NOMO-1 treated with DMSO at 0.1 percent for 48 hours (cell line): ENCODE results near the gene FBN1.

Experiments used
- DNase-seq: peaks from one replicate; lab custom pipeline; 2025; ENCODE audit not compliant: unreplicated experiment; lab: John Stamatoyannopoulos, UW

Gene FBN1

DNA sequence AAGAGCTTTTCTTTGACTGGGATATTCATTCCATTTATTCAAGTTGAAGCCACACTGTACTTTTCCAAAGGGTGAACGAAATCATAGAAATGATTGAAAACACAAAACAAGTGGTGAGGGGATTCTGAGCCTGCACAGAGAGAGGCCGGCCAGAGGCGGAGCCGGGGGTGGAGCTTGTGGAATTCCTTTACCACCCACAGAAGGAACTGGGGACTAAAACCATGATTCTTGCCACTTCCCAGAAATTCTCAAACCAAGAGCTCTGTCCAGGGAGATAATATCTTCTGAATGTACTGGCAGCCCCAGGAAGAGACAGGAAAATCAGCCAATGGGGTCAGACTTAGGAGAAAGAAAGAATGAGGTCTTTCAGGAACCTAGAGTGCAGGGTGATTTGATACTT lies 20.8 kb downstream of the FBN1 start:
- no peak for DNase-seq

DNA sequence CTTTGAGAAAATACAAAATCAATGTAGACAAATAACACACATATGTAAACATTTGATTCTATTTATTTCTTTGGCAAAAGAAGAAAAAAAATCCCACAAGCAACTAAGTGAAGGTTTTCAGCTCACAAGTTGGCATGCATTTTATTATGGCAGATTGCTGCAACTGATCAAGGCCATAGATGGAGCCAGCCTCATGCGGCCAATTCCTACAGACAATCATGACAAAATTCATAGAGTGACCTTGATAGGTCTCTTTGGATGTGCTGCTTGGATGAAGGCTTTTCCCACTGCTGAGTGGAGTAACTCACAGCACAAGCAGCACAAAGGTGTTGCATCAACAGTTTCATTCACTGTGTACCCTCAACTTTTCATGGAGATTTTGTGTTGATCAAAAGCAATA lies 22.1 kb downstream of the FBN1 start:
- no peak for DNase-seq

DNA sequence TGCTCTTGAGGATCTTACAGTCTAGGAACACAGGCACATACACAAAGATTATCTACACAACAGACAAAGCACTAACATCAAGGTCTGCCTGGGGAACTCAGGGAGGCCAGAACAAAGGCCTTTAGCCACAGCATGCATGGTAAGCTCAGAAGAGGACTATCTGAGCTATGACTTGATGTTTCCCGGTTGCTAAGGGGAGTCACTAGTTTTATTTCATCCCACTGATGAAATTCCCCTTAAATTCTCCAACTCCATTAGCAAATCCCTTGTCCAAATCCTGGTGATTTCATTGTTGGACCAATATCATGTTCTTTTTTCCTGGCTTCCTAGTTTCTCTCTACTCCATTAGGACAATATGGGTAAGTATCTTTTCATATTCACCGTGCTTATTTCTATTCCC lies 23.3 kb downstream of the FBN1 start:
- no peak for DNase-seq

DNA sequence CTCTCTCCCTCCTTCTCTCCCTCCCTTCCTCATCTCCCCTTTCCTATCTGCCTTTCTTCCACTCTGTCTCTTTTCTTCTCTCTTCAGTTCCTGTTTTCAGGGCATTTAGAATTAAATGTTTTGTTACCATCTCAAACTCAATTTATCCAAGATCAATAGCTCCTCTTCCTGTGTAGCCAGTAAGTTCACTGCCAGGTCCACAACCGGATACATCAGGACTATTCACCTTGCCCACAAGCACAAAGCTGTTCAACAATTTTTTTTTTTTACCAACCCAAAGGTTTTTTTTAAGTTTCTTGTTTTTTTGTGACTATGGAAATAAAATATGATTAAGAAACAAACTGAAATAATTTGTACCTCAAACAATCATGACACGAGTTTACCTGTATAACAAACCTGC lies 26.1 kb downstream of the FBN1 start:
- no peak for DNase-seq

DNA sequence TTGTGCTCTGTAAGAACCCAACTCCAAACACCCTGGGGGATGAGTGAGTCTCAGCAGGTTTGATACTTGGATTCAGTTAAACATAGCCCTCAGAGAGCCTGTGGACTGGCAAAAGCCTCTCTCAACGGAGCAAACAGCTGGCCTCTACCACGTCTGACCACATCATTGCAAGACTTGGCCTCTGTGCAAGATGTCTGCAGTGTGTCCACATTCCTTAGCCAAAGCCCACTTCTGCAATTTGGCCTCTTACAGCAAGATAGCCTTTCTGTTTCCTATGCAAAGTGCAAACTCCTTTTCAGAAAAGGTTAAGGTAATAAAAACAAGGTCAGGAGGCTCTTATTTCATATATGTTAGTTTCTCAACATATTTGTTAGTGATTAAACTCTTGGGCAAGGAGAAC lies 27.9 kb downstream of the FBN1 start:
- peak; percentile 88 for DNase-seq

DNA sequence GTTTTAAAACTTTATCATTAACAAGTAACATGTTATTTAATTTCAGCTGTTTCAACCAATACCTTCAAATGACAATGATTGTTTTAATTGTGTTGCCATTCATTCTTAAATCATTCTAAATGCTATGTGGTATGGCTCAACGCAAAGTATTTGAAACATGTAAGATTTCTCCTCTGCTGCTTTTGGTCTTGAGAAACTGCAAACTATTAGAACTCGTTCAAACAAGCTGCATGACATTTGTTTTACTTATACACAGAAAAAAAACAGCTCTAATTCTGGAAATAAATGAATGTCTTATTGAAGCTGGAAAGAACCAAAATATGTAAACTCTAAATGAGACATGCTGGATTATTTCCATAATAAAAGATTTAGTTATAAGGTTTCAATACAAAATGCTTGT lies 29.3 kb downstream of the FBN1 start:
- DNase-seq = no peak

DNA sequence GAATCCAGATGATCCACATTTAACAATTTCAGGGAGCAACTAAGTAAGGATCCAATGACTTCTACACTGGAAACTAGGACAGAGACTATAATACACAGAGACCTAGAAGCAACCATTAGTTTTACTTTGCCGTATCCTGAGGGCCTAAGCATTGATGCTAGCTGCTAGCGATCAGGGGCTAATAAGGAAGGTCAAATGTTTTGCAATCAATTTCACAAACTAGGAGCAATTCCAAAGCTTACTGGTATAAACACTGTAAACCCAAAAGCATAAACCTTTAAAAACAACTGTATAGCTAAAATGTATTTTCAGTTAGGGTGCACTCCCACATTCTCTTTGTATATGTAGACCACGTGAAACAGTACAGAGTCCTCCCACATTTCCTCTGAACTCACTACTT lies 31.5 kb downstream of the FBN1 start:
- DNase-seq = no peak

DNA sequence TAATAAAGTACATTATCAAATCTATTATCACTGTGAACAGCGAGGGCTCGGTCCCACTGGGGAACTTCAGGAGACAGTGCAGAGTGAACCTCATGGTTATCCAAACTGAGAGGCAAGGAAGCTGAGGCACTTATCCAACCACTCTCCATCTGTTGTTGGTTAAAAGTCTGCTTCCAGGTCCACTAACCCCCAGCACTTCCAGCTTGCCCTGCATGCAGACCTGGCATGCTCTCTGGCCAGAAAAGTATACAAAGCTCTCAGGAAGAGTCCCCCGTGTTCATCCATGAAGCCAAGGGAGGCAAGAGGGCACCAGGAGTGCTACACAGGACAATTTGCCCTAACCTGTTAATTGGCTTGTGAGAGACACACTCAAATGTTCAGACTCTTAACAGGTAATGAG lies 36.0 kb downstream of the FBN1 start:
- DNase-seq = no peak

DNA sequence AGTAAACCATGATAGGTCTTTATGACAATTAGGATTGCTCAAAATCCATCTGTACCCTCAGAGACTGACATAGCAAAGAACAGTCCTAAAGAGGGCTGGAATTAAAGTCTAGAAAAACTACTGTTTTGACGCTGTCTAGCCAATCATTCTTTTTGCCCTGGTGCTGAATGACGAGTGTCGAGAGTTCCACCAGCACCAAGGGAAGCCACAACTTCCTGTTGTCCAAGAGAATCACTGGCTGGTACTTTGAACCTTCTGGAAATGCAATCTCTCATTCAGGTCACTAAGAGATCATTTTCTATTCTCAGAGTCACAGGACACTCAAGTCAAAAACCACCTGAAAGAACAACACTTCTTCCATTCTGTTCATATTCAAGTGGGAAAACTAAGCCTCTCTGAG lies 37.7 kb downstream of the FBN1 start:
- DNase-seq = no peak

DNA sequence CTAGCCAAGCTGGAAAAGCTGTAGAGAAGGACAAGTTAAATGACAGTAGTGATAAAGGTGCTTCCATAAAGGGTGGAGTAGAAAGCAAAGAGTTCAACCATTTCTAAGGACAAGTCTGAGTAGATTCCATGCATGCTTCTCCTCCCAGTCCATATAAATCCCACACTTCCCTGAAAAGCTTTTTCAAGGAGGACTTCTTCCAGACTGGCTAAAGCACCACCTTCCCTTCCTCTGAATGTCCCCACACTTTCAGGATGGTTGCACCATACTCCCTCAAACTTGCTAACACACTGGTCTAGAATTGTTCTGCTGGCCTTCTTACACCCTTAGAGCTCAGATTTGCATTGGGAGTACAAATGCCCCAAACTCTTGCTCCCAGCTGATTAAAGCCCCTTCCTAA lies 40.9 kb downstream of the FBN1 start:
- DNase-seq = no peak

DNA sequence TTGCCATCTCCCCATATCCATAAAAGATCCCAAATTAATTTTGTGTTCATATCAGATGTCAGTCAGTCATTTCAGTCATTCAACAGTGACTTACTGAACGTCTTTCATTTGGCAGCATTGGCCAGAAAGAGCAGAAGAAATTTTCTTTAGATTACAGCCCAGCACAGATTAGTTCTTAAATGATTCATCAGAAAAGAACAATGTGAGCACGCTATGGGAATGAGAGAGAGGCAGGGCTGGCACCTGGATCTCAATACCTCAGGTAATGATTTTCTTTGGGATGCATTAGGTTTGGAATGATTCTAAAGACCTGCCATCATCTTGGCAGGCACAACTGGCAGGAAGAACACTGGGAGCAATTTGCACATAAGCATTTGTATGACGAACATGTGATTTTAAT lies 41.6 kb downstream of the FBN1 start:
- no peak for DNase-seq

DNA sequence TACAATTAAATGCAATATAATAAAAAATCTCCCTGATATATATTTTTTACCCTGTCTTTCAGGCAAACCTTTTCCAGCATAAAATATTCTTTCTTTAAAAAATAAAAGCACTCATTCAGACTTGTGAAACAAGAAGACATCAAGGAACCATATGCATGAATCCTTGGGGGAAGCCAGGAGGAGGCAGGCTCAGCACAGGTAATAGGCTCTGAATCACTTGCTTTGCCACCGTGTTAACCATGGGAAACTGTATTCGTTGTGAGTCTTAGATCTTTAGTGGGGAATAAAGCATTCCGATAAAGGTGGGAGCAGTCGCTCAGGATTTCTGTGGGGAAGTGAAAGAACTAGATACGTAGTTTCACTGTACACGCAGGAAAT lies 42.4 kb downstream of the FBN1 start:
- no peak for DNase-seq

DNA sequence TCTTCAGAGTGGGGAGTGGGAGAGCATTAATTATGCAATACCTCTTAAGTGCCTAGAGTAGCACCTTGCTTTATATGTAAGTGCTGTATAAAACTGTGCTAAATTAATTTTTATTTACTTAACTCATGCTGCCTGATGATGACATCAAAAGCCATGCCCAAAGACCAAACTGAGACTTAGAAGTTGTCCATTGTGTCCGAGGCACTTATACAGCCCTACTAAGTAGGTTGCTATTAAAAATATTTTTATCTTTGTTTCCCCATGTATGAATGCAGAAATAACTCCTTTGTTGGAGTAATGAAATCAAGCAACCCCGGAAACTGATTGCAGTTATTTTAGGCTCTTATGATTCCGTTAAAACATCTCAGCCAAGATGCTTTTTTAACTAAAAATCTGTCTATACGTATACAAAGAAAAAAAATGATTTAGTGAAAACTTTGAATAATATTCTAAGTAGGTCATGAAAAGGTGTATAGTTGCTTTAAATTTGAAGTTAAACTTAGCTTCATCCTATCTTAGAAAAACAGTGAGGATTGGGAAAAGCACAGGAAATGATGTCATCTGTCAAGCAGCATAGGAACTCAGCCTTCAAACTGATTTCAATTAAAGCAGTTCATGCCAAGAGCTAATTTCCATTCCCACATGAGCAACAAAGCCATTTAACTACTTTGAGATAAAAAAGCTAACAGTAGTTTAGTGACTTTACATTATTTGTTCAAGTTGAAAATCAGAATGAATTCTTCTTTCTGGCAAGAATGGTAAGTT lies 43.0 kb downstream of the FBN1 start:
- no peak for DNase-seq

DNA sequence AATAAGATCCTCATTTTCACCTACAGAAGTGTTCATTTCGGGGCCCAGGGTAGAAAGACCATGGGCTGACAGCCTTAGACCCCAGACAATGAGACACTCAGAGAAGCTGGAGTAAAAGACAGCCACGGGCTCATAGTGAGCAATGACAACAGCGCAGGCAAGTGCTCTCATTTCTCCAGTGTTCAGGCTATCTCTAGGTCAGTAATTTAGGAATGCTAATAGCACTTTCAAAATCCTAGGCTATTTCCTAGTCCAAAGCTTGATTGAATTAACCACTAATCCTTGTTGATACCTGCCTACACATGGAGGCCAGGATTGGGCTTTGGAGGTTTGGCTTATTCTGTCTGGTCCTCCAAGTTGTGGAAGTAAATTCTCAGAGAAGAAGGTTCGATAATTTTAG lies 44.4 kb downstream of the FBN1 start:
- DNase-seq = no peak

DNA sequence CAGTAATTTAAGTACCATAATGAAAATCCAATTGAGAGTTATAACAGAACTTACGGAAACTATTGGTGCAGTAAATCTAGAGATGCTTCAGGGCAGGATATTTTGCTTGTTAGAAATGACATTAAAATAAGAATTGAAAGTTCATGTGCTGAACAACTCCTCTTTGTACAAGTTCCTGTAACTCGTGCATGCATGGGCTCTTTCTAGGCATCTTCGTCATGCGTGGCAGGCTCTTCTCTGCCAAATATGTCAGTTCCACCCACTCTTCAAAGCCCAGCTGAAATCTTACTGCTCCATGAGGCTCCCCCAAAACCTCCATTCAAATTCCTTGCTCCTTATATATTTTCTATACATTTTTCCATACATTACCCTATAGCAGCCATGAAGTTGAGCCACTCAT lies 48.7 kb downstream of the FBN1 start:
- no peak for DNase-seq

DNA sequence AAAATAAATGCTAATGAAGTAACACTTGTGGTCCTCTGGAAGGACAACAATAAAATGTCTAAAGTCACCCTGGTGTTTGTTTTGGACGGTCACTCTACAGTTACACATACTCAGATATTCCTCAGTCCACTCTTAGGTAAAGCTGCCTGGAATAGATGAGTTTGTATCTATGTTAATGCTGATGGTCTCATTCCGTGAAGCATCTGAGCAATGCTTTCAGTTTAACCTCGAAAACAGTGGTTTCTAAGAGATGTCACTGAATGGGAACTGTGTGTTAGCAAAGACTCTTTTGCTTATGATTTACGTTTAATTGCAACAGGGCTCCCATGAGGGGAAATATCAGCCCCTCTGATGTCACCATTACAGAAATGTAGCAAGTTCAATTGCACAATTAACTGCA lies 49.1 kb downstream of the FBN1 start:
- DNase-seq = peak; percentile 67

DNA sequence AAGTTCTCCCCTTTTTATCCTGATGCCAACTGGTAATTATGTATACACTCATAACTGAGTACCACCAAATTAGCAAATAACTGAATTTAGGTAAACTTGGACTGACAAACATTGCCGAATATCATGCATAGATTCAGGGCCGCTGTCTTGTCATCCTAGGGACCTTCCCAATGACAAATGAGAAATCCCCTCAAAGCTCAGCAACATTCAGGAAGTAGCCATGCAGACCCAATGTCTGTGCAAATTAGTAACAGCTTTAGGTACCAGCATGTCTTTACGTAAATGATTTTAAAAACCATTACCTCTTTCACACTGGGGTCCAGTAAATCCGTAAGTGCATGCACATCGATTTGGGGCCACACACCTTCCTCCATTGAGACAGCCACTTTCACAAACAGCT lies 49.5 kb downstream of the FBN1 start:
- no peak for DNase-seq

DNA sequence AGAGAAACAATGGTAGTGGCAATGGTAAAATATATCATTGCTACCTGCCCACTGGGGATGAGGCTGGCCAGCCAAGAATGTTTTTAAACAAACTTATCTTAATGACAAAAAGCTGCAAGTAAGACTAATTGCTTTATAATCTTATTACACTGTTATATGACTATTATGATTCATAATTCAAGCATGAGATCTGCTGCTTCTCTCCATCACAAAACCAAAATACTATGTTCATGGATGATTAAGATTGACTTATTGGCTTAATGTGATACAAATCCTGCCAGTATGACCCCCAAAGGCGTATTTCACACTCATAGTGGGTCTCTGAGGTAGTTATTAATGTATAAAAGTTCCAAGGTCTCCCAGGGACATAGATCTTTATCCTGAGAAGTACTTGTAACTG lies 52.6 kb downstream of the FBN1 start:
- DNase-seq = no peak

DNA sequence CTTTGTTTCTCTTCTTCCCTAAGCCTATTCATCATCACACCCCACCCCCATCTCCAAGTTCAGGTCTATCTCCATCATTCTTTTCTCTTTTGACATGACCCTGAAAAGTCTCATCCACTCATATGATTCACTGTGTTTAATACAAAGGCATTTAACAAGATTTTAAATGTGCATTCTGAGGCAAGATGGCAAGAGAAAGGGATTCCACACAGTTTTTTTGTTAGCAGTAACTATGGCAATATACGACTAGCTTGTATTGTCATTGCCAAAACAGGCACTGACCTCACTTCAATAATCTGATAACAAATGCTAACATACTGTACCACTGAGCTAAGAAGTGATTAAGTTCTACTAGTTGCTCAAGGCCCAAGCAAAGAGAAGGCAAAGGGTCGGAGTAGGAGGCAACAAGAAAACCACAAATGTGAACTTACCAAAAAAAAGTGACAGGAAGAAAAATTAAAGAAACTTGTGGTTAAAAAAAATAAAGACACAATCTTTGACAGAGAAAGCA lies 53.2 kb downstream of the FBN1 start:
- DNase-seq = peak; percentile 37

DNA sequence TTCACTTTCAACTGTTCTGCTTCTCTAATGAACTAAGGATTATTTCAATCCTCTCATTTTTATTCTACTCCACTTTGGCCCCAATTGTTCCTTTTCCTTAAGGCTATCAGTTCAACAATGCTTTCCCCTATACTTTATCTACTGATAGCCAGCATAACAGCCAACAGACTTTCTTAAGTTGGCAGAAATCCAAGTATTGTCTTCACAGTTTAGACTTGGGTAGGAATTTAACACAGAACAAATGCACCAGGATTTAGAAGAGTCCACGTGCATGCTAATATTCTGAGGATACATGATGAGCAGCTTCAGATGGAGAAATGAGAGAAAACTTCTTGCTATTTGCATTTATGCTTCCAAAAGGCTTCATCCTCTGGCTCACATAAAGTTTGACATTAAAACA lies 54.8 kb downstream of the FBN1 start:
- no peak for DNase-seq

DNA sequence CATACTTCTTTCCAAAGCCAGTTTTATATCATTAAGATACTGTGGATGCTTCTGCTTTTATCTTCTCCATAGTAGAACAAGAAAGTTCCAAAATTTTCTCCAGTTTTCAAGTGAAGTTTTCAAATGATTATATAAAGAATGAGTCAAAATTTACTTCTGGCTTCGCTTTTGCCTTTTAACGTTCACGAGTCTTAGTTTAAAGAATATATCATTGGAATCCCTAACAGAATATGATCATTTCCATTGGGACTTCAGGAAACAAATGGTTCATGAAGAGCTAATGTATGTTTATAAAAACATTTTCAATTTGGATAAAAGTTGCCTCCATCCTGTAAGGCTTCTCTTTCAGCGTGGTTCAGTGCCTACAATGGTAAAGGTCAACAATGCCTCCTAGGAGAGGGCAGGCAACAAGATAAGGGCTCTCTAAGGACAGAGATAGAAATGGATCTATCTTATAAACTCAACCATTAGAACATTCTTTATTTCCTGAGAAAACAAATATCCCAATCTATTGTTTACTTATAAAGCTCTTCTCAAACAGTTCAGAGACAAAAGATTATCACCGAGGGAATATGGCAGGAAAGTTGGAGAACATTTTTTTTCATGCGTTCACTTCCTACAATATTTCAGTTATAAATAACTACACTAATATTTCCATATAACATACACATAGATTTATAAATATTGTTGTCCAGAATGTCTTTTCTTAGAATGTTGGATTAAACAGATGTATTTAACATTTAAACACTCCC lies 60.5 kb downstream of the FBN1 start:
- DNase-seq = no peak

DNA sequence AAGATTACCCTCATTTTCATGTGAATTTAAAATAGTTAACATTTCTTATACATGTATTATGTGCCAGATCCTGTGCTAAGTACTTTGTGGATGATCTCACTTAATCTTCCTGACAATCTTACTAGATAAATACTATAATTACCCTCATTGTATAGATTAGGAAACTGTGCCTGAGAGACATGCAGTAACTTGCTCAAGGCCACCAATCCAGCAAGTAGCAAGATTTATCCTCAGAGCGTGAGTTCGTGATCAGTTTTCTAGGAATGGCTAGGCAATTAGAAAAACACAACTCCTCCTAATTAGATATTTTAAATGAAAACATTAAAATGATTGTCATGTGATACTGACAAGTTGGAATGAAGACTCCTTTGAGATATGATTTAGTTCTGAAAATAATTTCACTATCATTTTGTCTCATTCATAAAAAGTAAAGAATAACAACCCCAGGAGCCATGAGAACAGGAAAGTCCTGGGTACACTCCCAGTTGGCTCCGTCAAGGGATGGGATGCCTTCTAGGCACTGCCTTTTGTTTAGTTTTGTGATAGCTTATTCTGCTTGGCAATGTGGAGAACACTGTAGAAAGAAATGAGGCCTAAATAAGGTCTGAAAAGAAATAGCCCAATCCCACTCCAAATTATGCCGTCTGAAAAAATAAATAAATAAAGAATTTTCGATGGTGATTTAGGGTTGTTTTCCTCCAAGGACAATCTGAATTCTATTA lies 61.3 kb downstream of the FBN1 start:
- no peak for DNase-seq
